ENCODE measurements around the gene TMEM117.

Gene TMEM117

DNA sequence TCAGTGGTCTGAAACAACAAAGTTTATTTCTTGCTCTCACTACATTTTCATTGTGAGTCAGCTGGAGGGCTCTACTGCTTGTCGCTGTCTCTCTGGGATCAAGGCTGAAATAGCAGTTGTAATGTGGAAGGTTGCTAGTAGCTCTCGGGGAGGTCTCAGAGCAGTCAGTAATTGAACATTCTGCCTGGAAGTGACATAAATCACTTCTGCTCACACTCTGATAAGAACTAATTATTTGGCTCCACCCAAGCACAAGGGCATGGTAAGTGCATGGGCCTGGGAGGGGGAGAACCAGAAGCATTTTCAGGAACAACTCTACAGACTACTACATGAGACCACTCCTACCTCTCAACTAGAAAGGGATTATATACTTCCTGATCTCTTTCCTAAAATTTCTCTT is 128.2 kb downstream of the TMEM117 start:
- DNase-seq (ENCODE audit: low spot score), result no peak

DNA sequence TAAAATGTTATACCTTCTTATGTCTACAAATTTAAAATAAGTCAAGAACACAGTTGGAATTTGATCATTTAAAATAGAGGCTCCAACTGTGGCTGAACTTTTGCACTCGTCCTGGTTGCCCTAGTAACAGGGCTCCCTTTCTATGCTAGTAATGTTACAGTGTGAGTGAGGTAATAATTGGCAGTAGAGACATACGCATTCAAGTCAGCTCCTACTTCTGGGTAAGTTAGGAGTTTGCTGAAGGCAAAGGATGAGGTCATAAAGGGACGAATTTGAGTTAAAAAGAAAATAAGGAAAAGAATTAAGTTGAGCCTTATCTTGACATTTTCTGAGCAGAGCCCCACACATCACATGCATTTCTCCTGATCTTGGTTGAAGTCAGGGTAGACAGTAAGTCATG is 129.1 kb downstream of the TMEM117 start:
- no peak for DNase-seq (ENCODE audit: low spot score)

DNA sequence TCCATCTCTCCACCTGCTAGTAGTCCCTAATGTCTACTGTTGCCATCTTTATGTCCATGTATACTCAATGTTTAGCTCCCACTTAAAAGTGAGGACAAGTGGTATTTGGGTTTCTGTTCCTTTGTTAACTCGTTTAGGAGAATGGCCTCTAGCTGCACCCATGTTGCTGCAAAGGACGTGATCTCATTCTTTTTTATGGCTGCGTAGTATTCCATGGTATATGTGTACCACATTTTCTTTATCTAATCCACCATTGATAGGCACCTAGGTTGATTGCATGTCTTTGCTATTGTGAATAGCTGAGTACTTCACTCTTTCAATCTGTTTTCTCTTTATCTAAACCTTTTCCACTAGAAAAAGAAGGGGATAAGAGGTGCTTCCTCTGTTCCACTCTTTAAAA is 130.0 kb downstream of the TMEM117 start:
- no peak for DNase-seq (ENCODE audit: low spot score)

DNA sequence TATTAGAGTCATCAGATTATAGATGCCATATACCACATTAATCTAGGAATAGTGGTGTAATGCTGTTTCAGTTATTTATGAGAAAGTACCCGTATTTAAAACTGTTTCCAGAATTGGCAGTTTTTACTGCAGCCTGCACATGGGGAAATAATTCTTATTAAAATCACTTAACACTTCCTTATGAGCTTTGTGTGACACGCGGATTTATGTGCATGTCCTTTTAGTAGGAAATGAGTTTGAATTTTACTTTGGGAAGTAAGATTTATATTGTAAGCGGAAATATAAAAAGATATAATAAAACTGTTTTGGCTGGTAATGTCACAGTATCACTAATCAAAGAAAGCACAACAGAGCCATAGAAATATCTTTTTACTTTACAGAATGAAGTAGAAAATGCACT is 132.9 kb downstream of the TMEM117 start:
- DNase-seq (ENCODE audit: low spot score), result no peak

DNA sequence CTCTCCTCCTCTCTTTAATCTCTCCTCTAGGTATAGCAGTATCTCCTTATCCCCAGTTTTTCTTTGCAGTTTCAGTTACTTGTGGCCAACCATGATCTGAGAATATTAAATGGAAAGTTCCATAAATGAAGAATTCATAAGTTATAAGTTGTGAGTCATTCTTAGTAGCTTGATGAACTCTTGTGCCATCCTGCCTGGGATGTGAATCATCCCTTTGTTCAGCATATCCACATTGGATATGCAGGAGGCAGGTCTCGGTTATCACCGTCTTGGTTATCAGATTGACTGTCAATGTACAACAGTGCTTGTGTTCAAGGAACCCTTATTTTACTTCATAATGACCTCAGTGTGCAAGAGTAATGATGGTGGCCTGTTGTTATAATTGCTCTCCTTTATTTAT is 134.0 kb downstream of the TMEM117 start:
- no peak for DNase-seq (ENCODE audit: low spot score)

DNA sequence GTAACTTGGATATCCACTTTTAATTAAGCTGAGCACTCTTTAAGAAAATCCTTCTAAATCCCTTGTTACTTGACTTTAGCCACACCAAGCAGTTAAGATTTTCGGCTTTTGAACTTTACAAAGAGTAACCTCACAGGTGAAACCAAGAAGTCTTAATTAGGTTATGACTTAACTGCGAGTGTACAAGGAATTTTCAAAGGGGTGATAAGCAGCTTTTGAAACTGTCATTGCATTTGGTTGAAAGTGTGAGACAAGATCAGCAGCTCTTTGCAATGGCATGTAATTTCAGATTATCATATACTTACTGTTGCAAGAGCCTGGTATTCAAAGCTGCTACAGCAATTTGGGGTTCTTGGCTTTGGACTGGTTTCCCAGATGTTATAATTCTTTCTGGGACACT is 137.5 kb downstream of the TMEM117 start:
- DNase-seq (ENCODE audit: low spot score), result no peak

DNA sequence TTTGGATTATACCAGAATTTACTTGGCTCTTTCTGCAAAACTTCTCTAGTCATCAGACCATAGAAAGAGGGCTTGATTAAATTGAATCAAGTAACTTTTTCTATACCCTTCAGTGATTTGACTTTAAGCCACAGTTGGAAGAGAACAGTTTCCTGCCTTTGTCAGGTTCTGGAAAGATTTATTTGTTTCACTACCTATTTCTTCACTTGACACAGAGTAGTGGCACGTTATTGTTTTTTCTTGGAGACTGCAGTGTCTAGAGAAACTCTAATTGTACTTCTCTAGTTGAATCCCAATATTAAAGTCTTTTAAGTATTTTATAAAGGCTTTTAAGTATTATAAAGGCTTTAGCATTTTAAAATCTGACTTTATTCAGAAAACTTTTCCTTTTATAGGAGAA is 138.1 kb downstream of the TMEM117 start:
- no peak for DNase-seq (ENCODE audit: low spot score)

DNA sequence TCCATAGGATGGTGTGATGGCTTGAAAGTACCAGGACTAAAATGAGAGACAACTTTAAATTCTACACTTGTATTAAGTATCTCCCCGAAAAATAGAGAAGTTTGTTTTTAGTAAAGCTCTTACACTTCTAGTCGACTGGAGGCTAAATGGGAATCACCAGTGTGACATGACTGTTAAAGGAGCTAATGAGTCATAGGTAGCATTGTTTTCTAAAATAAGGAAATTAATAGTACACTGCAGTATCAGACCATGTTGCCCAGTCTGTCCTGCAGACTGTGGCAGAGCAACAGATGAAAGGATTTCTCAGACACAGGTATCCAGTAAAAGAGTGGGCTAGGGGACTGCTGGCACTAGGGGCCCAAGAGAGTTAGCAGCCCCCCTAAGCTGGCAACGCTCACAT is 140.1 kb downstream of the TMEM117 start:
- no peak for DNase-seq (ENCODE audit: low spot score)

DNA sequence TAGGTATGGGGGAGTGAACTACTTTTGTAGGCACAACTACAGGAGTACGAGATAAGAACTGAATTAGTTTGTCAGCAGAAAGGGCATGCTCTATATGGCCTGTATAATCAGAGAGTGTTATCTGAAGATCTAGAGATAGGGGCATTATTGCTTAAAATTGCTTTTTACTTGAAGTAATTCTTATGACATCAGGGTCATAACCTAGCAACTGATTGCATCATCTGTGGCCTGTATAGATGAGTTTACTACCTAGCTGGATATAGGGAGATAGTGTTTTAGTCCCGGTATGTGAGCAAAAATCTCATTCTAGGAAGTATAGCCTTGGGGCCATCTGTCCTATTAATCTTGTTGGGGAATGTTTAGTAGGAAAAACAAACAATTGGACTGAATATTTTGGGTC is 142.7 kb downstream of the TMEM117 start:
- DNase-seq (ENCODE audit: low spot score), result no peak

DNA sequence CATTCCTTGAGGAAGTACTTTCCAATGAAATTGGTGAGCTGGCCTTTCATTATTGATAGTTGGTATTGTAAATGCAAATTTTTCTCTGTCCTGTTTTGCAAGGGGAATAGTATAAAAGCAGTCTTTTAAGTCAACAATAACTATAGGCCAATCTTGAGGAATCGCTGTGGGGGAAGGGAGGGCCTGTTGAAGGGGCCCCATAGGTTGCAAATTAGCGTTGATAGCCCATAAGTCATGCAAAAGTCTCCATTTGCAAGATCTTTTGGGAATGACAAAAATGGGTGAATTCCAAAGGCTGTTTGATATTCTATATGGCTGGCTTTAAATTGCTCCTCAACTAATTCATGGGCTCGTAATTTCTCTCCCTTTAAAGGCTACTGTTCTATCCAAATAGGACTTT is 143.6 kb downstream of the TMEM117 start:
- no peak for DNase-seq (ENCODE audit: low spot score)

DNA sequence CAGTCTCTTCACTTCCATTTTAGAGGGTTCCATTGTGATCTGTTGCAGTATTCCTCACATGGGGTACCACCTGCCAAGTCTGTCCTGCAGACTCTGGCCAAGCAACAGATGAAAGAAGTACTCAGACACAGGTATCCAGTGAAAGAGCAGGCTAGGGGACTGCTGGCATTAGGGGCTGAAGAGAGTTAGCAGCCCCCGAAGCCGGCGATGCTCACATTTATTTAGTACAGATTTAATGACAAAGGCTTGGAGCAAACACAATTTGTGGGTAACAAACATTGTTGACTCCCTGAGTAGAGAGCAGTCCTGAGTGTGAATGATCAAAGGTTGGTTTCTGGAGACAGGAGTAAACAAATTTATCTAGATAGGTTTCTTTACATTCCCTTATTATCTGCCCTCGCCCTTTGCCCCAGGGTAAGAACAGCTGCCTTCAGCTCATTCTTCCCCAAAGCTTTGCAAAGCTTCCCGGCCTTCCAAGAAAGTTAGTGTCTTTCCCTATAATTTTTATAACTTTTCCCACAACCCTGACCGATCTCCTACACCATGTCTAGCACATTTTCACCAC is 144.8 kb downstream of the TMEM117 start:
- DNase-seq (ENCODE audit: low spot score), result no peak

DNA sequence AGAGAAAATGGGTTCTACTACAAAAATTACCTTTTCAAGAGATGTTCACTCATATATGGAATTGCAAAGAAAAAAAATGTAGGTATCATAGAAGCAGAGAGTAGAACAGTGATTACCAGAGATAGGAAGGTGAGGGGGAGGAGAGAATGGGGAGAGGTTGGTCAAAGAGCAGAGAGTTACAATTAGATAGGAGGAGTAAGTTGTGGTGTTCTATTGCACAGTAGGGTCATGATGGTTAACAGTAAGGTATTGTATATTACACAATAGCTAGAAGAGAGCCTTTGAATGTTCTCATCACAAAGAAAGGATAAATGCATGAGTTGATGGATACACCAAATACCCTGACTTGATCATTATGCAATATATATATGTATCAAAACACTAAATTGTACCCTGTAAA is 145.8 kb downstream of the TMEM117 start:
- DNase-seq (ENCODE audit: low spot score), result no peak

DNA sequence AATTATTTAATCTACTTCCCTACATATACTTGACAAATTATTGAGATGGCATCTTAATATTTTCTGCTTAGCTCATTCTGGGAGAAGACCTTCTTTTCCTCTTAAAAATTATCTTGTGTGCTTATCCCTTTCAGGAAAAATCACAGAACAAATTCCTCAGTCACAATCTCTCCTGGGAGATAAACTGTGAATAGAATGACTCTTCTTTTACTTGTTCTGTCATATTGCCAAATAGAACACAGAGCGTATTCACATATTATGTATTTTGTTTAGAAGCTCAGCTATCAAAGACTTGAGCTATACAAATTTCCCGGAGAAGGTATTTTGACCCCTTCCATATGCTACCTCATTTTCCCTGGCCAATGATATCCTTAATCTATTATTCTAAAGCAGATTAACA is 146.7 kb downstream of the TMEM117 start:
- DNase-seq (ENCODE audit: low spot score), result no peak

DNA sequence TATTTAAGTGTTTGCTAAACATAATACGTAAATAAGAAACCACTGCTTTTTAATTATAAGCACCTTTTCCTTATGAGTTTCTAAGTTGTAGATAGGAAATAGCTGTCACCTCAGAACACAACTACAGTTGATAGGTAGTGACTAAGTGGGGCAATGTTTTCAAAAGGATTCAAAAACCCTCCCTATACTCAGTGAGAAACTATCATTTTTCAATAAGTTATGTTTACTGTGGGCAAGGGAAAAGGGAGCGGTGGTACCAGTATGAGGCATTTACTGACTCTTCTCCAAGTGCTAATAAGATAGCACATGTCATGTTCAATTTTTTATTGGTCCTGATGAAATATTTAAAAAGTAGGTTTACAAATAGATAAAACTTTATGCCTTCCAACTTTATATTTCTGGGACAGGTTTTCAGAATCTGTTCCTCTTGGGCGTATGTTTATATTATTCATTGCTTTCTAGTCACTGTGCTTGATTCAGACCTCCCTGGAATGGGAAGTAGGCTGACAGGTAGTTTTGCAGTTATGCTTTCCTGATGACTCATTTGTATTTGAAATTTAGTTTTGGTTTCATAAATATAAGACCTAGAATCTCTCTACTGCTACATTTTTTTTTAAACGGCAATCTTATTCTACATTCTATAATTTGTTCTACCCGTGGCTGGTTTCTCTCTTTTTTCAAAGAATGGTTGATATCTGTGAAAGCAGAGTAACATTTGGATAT is 153.1 kb downstream of the TMEM117 start:
- no peak for DNase-seq (ENCODE audit: low spot score)

DNA sequence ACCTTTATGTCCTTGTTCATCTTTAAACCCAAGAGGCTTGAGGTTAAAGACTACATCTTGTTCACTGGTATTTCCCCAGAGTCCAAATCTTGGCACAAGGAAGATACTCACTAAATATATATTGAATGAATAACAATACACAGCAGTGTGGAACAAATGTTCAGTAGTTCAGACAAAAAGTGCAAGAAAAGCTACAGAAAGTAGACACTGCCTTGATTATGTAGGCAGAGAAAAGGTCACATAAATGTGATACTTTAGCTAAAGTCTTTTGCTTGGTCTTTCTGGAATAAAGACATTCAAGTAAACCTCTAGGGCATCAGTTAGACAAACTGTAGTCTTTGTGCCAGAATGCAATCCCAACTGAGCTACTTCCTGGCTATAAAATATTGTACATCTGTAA is 157.0 kb downstream of the TMEM117 start:
- DNase-seq (ENCODE audit: low spot score), result no peak

DNA sequence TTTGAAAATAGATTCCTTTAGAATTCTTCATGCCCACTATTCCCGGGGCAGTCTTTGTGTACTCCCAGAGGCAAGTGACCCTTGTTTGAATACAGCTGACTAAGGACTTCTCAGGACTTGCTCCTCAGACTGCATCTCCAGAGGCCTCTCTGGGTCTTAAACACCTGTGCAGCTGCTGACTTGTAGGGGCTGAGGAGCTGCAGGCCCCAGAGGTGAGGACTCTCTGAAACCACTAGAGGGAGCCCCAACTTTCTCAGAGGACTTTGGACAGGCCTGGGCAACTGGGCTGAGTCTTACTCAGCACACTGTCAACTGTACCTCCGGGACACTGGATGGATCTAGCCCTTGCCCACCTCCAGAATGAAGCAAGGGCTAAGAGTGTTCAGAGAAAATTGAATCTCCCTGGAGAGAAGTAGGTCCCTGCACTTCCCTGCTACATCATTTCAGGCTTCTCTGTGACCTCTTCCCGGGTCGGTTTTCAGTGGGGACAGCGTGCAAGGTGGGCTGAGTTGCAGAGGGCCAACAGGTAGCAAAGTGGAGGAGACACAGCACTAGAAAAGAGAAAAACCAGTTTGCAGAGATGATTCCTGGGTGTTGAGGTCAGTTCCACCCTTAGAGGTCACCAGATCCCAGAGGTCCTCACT is 164.6 kb downstream of the TMEM117 start:
- no peak for DNase-seq (ENCODE audit: low spot score)

DNA sequence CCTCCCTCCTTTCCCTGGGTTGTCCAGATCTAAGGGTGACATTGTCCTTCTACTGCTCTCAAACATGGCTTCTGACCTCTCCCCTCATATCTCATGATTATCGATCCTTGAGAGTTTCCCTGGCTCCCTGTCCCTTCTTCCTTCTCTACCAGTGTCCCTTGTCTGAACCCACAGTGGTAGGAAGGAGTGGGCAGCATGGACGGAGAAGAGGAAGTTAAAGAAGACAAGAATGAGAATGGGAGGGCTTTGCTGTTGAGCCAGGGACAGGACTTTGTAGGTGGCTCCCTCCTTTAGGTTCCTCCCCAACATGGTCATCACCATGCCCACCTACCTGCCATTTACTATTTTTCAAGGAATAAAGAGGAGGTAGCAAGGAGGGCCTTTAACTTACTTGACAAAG is 166.7 kb downstream of the TMEM117 start:
- no peak for DNase-seq (ENCODE audit: low spot score)

DNA sequence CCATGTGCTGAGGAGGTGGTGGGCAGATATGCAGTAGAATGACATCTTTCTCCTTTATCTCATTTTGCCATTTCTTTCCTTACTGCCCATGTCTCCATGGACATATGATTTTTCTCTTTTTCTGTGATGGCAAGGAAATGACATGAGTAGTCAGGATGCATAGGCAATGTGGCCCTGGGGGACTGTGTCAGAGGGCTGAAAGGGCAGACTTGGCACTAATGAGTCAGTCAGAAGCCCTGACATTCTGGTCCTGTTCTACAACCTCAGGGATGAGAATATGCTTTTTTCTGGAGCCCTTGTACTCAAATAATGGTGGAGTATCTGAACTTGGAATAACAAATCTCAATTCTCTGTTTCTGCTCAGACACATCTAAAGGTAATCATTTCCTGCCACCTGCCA is 167.8 kb downstream of the TMEM117 start:
- DNase-seq (ENCODE audit: low spot score), result no peak

DNA sequence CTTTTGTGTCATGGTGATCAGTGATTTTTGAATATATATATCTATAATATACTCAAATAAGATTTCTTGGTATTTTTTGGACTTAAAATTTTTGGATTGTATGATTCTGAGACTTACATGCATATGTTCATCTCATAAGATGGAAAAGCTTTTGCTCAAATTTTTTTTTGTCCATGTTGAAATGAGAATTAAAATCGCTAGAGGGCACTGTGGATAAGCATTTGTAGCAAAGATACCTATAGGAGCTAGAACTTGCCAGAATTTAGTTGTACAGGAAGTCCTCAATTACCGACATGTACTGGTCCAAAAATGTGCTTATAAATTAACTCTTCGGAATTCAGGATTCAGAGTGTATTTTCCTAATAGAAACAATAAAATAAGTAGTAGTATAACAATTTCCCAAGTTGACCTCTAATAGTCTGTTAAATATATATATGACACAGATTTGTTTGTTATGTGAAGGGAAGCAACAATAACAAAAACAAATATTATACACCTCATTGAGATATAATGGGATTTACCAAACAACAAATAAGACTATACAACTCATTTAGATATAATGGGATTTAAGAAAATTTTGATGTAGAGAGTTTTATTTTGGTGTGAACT is 179.6 kb downstream of the TMEM117 start:
- peak; percentile 30 for DNase-seq (ENCODE audit: low spot score)

DNA sequence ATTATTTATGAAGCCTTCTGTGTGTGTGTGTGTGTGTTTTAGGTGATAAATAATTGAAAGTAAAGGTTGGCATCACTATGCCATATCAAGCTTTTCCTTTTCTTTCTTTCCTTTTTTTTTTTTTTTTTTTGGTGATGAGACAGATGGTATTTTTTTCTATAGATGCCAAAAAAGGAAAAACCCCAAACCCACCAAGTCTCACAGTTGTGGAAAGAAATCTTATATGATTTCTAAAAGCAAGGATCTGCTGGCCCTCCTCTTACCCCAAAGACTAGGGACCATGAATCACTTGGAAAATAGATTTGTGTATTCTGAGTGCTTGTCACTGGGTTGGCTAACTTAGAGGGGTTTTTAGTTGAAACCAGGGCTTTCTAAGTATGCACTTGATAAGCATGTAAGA is 181.3 kb downstream of the TMEM117 start:
- DNase-seq (ENCODE audit: low spot score), result no peak

DNA sequence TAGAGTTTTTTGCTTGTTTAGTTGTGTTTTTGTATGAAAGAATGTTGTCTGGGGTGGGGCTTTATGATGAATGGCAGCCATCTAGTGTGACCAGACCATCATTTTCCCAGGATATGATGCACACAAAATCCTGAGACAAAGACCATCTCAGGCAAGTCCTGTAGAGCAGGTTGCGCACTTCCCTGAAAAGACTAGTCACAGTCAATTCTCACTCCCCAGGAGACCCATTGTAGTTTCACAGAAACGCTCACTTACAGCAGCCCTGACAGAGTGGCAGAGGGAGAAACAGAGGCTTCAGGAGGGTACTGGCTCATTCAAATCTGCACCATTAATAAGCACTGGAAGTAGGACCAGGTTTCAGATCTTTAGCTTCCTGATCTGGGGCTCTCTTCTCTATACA is 183.2 kb downstream of the TMEM117 start:
- no peak for DNase-seq (ENCODE audit: low spot score)

DNA sequence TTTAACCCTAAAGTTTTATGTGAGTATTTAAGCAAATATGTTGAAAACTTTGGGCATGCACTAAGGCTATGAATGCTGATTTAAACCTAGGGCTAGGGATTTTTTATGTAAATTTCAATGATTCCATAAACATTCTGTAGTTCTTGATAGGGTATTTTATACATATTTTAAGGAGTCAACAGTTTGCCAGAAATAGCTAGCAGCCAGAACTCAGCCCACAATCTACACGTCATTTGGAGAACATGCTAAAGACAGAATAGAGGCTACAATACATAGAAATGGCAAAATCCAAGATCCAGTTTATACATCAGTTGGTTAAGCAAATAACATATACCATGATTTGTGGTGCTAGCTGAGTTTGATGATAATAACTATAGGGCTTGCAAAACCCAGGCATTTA is 184.7 kb downstream of the TMEM117 start:
- DNase-seq (ENCODE audit: low spot score), result no peak

DNA sequence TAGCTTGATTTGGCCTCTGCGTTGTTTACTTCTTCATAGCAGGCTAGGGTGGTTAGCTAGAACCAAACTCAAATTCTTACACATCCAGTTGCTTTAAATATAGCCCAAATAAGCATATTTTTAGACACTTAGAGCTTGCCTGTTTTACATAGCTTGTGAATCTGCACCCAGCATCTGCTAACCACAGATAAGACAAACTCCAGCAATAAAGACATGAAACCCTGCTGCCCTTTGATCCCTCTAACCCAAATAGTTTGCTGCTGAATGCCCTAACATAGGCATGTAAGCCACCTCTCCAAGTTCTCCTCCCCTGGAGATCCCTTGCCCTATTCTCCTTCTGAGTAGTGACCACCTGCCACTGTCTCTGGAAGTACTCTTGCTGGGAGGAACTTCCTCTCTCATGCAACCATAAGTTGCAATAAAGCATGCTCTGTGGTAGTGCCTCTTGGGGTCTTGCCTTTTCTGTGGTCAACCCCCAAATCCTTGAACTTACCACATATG is 185.6 kb downstream of the TMEM117 start:
- DNase-seq (ENCODE audit: low spot score), result no peak
